Transverse colon (tissue), 4 donors: Measurements from ENCODE around the gene SLC4A4. TPM values are rescaled to one million over a fixed set of nuclear protein-coding genes. Genes with fewer than 3 reads are reported as not detected.
A peak's percentile ranks its signal among the peaks of the same experiment; 100 is the strongest.

Experiments
- DNase-seq: peaks from one replicate; pipeline ENCODE4 v3.0.0-alpha.2; 2019
- H3K27ac ChIP-seq, 4 donors: fragments of 200-600 bp; sonication (generic); 2 replicates each; pipeline ENCODE4 v1.5.1; 2016 to 2018; ENCODE audit warnings: inconsistent platforms in 4 of 4
- H3K27me3 ChIP-seq: fragments of 200-600 bp; sonication (generic); 2 replicates; pipeline ENCODE4 v1.5.1; 2017; ENCODE audit warnings: inconsistent platforms
- H3K36me3 ChIP-seq, 4 donors: fragments of 200-600 bp; sonication (generic); 2 replicates each; pipeline ENCODE4 v1.5.1; 2017 to 2019; ENCODE audit warnings: inconsistent platforms in 4 of 4
- H3K4me1 ChIP-seq, 4 donors: fragments of 200-600 bp; sonication (generic); 2 replicates each; pipeline ENCODE4 v1.5.1; 2017 to 2020; ENCODE audit warnings: inconsistent platforms in 4 of 4
- H3K4me3 ChIP-seq, 4 donors: fragments of 200-600 bp; sonication (generic); 1 replicate in 1 of 4; 2 replicates in 3 of 4; pipeline versions ENCODE4 v1.5.1 to v1.6.1; 2017 to 2019; ENCODE audit warnings: inconsistent platforms in 4 of 4
- H3K9me3 ChIP-seq, 2 donors: fragments of 200-600 bp; sonication (generic); 2 replicates each; pipeline ENCODE4 v1.5.1; 2017 to 2019; ENCODE audit warnings: inconsistent platforms in 2 of 2
- CTCF ChIP-seq, 5 experiments: fragments of 200-600 bp in 3 of 5; fragments of 450-650 bp in 2 of 5; sonication (generic) in 3 of 5; IDR thresholded peaks; 1 replicate in 2 of 5; 2 replicates in 3 of 5; pipeline ENCODE4 v1.5.1; 2016 to 2017; ENCODE audit warnings: antibody characterized with exemption in 5 of 5, inconsistent platforms in 3 of 5, mild to moderate bottlenecking in 2 of 5, moderate library complexity in 1 of 5
- EP300 ChIP-seq: sonication (generic); formaldehyde crosslinking; IDR thresholded peaks from one replicate; pipeline ENCODE4 v1.6.1; 2017; ENCODE audit warnings: antibody characterized with exemption, low read depth
- POLR2A ChIP-seq: fragments of 450-650 bp; IDR thresholded peaks from one replicate; pipeline ENCODE4 v1.6.1; 2016; ENCODE audit warnings: antibody characterized with exemption, mild to moderate bottlenecking, moderate library complexity
- POLR2AphosphoS5 ChIP-seq, 3 donors: sonication (generic); formaldehyde crosslinking; IDR thresholded peaks; one replicate each; pipeline ENCODE4 v1.6.1; 2016; ENCODE audit warnings: antibody characterized with exemption in 3 of 3
- whole genome bisulfite sequencing, 2 donors: methylation state at CpG; one replicate each; pipeline ENCODE4 v1.1.5; 2018; ENCODE audit warnings: low coverage in 1 of 2; 5-methylcytosine and 5-hydroxymethylcytosine counted together
- in situ Hi-C, 4 donors: fragments of 200-750 bp; cut with MboI; loops; one replicate each; pipeline versions ENCODE4 v1.15.0 to v1.15.1; 2017; ENCODE audit warnings: low sequenced_read_pairs in 3 of 4, low pct_ligation_motif_present in 1 of 4, low pct_unique_long_range_greater_than_20kb in 1 of 4
- intact Hi-C: fragments of 100-400 bp; cut with DNase I; formaldehyde crosslinking; loops from one replicate; pipeline ENCODE4 v1.15.1; 2023; ENCODE audit warnings: low total_unique reads
- total RNA-seq, 4 donors: library from RNA; depleted of rRNA; stranded (reverse); fragments of >200 nt; gene quantifications; one replicate each; pipeline ENCODE4 v1.1.0, GENCODE V29; 2016

Gene SLC4A4
- total RNA-seq, 4 donors from 2014 or later = 91.7 to 182 (median 134) TPM

GRCh38 chr4:71430609-71431008 lies 91.8 kb downstream of the SLC4A4 start:
- Histone ChIP-seq H3K9me3 (peaks cover 0 to 3% of the 10 kb centered on the region in 2 donors), H3K27me3 (no peaks in the 10 kb centered on the region), H3K36me3 (no peaks in the 10 kb centered on the region), H3K4me1 (peaks cover 0 to 48% (median 9%) of the 10 kb centered on the region in 4 donors), H3K27ac (peak overlapping the region in 1 of 4 donors; percentile 37), H3K4me3 (no peak overlapping the region)
- in situ Hi-C loops (no loop called here), intact Hi-C loops (no loop called here)
- 77% methylated on average over 2 of the region's 2 CpGs; no CpG with 5 or more reads in 1 of the 2 donors for WGBS, 2 donors
- DNase-seq = no peak
- TF ChIP-seq POLR2AphosphoS5 (IDR thresholded peaks at IDR 0.05) (no peak), POLR2A (no peak), EP300 (no peak), CTCF (IDR thresholded peaks at IDR 0.05) (no peak)

GRCh38 chr4:71440612-71441011 lies 101.8 kb downstream of the SLC4A4 start:
- Histone ChIP-seq H3K9me3 (no peaks in the 10 kb centered on the region), H3K4me1 (peaks cover 3 to 34% (median 13%) of the 10 kb centered on the region in 4 donors), H3K27ac (no peak overlapping the region), H3K27me3 (no peaks in the 10 kb centered on the region), H3K4me3 (no peak overlapping the region), H3K36me3 (no peaks in the 10 kb centered on the region)
- DNase-seq = no peak
- in situ Hi-C loops (no loop called here), intact Hi-C loops (no loop called here)
- 73% methylated on average over 2 of the region's 2 CpGs; no CpG with 5 or more reads in 1 of the 2 donors for WGBS, 2 donors
- no peak for TF ChIP-seq POLR2A
- TF ChIP-seq POLR2AphosphoS5 (IDR thresholded peaks at IDR 0.05) = no peak
- TF ChIP-seq CTCF (IDR thresholded peaks at IDR 0.05) = no peak
- TF ChIP-seq EP300 = no peak

GRCh38 chr4:71441186-71442169 lies 102.7 kb downstream of the SLC4A4 start:
- peaks cover 3 to 40% (median 14%) of the 10 kb centered on the region in 4 donors for H3K4me1 ChIP-seq
- H3K36me3 ChIP-seq = no peaks in the 10 kb centered on the region
- intact Hi-C loops (no loop called here), in situ Hi-C loops (no loop called here)
- TF ChIP-seq CTCF (IDR thresholded peaks at IDR 0.05) (no peak), POLR2AphosphoS5 (IDR thresholded peaks at IDR 0.05) (no peak), POLR2A (no peak), EP300 (no peak)
- no peaks in the 10 kb centered on the region for H3K27me3 ChIP-seq
- DNase-seq = no peak
- no peak overlapping the region for H3K27ac ChIP-seq
- no peaks in the 10 kb centered on the region for H3K9me3 ChIP-seq
- no peak overlapping the region for H3K4me3 ChIP-seq
- 37 to 48% methylated on average over 5 of the region's 5 CpGs for WGBS, 2 donors

- no peaks in the 10 kb centered on the region for H3K36me3 ChIP-seq
- H3K27me3 ChIP-seq = no peaks in the 10 kb centered on the region
- H3K27ac ChIP-seq = no peak overlapping the region
- H3K4me3 ChIP-seq = no peak overlapping the region
- intact Hi-C loops = no loop called here
- 58 to 64% methylated on average over 3 of the region's 3 CpGs for WGBS, 2 donors
- in situ Hi-C loops = no loop called here
- H3K4me1 ChIP-seq = peaks cover 7 to 40% (median 14%) of the 10 kb centered on the region in 4 donors
- no peaks in the 10 kb centered on the region for H3K9me3 ChIP-seq
- TF ChIP-seq CTCF (IDR thresholded peaks at IDR 0.05) (no peak), POLR2AphosphoS5 (IDR thresholded peaks at IDR 0.05) (no peak), EP300 (no peak), POLR2A (no peak)
- no peak for DNase-seq
Measured at GRCh38 chr4:71442336-71442735, 103.5 kb downstream of the SLC4A4 start.
